Forelimb muscle (tissue), 1 donor: Measurements from ENCODE around the gene DAPK3. TPM values are rescaled to one million over a fixed set of nuclear protein-coding genes. Genes with fewer than 3 reads are reported as not detected.
"Not testable (repeated sequence)": the region's sequence is repeated elsewhere in the genome, so short reads cannot be mapped to it uniquely, and the experiment has no call there.

Source experiments
- DNase-seq: peaks from one replicate; pipeline ENCODE4 v3.0.0-alpha.2; 2013; ENCODE audit warnings: low read depth
- polyA plus RNA-seq: library from polyadenylated mRNA; unstranded; fragments of 120-200 nt; gene quantifications from one replicate; pipeline ENCODE4 v1.2.1, GENCODE V29; 2013; ENCODE audit not compliant: insufficient read length

The DAPK3 gene
- polyA plus RNA-seq, 1 donor, result 100 TPM

- DNase-seq, result no peak
Measured at GRCh38 chr19:3979289-3979673, 8.4 kb upstream of the DAPK3 start.

- no peak for DNase-seq
Measured at GRCh38 chr19:3978145-3978544, 7.2 kb upstream of the DAPK3 start.

GRCh38 chr19:3977242-3978143, 6.6 kb upstream of the DAPK3 start:
- DNase-seq, result no peak

DNA sequence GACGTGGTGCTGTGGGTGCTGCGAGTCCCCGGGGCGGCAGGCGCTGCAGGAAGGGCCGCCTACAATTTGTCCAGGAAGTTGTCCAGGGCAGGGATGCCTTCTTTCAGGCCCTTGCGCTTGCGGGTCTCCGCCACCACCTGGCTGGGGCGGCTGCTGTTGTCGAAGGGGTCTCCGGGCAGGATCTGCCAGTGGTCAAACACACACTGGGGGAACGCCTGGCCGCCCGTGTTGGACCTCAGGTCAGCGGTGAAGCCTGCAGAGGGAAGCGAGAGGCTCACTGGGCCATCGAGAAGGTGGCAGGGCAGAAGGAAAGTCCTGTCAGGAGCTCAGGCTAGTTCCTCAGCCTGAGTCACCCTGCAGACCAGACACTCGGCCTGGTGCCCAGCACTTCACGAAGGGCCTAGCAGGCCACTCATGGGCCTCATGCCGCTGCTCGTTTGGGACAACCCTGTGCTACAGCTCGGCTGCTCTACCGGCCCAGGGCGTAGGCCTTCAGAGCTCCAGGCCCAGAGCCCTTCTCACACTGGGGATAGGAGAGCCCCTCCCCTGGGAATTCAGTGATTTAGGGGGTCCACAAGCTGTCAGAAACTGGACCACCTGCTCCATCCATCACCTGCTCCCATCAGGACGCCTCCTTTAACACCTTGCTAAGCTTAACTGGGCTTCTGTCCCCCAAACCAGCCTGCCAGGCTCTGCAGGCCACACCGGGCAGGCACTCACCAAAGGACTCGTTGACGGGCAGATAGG, 5.8 kb upstream of the DAPK3 start:
- DNase-seq, result no peak

DNA sequence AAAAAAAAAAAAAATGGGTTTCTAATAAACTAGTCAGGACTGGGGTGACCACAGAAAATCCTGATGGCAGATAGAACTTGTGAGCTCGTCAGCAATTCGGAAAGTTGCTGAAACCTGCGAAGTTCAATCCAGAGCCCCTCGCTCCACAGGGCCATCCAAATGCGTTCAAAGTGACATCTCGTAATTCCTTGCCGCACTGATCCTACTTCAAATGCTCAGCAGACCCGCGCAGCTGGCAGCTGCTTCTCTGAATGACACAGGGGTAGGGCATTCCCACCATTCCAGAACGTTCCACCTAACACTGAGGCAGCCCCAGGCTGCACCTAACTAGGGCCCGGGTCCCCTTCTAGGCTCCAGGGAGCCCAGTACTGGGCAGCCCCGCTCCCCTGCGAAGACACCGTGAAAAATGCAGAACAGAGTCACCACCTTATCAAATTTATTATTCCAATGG, 4.8 kb upstream of the DAPK3 start:
- DNase-seq, result no peak

- DNase-seq, result no peak
Measured at GRCh38 chr19:3975144-3975543, 4.2 kb upstream of the DAPK3 start.

DNA sequence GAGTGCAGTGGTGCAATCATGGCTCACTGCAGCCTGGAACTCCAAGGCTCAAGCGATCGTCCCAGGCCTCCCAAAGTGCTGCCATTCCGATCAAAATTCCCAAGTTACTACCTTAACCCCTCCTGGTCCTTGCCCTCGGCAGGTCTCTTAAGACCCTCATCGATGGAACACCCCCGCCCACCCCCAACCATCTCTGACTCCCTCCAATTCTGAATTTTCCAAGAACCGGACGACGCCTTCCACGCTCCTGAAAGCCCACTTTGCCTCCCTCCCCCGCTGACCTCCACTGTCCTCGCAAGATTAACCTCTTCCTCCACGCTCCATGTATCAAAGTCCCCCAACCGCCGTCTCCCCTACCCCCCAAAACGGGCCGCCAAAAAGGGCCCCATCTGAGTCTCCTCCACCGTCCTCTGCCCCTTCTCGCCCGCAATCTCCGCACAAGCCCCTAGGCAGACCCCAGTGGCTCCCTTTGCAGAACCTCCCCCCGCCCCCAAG, 539 bp downstream of the DAPK3 start:
- DNase-seq, result no peak

DNA sequence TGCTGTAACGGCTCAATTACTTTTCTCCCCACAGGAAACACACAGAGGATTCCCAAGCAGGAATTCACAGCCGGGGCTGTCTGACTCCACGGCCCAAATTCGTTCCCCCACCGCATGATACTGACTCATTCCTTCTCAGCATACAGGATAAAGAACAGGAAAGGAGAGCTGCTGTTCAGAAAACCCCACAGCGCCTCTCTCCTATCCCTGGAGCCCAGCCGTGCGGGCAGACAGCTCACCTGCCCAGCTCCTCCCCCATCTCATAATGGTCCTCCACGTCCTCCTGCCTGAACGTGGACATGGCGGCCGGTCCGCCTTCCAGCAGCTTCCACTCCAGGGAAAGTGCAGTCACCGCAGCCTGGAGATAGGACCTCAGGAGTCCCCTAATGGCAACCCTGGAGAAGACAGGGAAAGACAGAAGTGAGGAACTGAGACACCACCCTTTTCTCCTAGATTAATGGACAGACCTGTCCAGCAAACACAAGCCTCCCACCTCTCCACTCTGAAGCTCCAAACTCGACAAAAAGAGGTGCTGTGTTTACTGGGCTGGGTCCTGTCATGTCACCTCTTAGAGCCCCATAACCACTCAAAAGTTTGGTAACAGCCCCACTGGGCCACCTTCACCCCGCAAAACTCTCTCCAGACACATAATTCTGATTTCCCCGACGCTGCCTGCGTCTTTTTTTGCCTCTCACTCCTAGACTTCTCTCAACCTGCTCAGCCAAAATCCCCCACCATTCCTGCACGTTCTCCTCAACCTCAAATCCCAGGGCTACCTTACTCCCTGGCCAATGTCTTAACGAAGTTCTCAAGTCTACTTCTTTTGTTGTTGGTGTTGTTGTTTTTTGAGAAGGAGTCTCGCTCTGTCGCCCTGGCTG, 1.2 kb downstream of the DAPK3 start:
- no peak for DNase-seq

- peak; percentile 77 for DNase-seq
Measured at GRCh38 chr19:3968556-3969434, 2.1 kb downstream of the DAPK3 start.

GRCh38 chr19:3967983-3968382, 2.9 kb downstream of the DAPK3 start:
- DNase-seq, result not testable (repeated sequence)

GRCh38 chr19:3966051-3967017, 4.6 kb downstream of the DAPK3 start:
- DNase-seq, result no peak

- DNase-seq, result no peak
Measured at GRCh38 chr19:3964256-3965194, 6.4 kb downstream of the DAPK3 start.

GRCh38 chr19:3963458-3964255, 7.2 kb downstream of the DAPK3 start:
- DNase-seq, result no peak

DNA sequence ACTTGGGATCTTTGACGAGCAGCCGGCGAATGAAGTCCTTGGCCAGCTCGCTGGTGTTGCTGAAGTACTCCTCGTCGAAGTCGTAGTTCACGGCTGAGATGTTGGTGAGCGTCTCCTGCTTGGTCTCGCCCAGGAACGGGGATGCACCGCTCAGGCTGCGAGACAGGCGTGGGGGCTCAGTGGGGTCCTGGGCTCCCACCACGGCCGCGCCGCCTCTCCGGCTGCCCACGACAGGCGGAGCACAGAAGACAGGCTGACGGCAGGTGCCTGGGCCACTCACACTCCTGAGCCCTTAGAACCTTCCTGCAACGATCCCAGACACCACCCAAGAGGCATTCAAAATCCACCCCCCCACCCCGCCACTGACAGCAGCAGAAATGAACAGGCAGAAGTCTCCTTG, 9.9 kb downstream of the DAPK3 start:
- DNase-seq, result no peak

GRCh38 chr19:3959766-3960131, 11.2 kb downstream of the DAPK3 start:
- DNase-seq, result no peak

DNA sequence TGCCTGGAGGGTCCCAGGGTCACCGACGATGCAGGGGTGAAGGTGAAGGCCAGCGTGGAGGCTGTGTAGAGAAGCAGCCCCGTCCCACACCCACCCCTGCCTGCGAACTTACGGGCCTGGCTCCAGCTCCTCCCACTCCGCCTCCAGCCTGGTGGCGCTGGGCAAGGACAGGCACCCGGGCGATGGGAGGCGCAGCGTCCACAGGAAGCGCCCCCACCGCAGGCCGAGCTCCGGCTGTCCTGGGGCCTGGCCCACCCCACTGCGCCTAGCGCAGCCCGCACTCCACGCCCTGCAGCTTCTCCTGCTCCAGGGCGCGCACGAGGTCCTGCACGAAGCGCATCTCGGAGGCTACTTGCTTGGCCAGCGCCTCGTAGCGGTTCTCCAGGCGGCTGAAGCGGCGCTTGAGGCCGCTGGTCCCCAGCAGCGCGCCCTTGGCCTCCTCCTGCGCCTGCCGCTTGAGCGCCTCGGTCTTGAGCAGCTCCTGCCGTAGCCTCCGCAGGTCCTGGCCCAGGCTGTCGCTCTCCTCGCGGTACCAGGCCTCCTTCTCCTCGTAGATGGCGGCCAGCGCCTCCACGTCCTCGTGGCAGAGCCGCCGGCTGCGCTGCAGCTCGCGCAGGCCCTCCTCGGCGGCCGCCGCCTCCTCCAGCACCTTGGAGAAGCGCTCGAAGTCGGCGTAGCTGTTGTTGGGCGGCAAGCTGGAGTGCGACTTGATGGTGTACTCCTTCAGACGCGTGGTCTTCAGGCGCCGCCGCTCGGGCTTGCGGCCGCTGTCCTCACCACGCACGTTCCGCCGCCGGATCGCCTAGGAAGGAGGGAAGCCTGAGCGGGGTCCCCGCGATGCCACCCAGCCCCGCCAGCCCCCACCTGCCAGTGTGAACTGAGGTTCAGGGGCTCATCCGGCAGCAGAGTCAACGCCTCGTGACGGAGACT, 11.8 kb downstream of the DAPK3 start:
- DNase-seq, result no peak
